Esophagus squamous epithelium (tissue), 5 donors: ENCODE results near the gene PDE6B. TPM values are rescaled to one million over a fixed set of nuclear protein-coding genes. Genes with fewer than 3 reads are reported as not detected.

Experiments
- DNase-seq: peaks from one replicate; lab custom pipeline; 2025; lab: John Stamatoyannopoulos, UW
- H3K27ac ChIP-seq, 4 donors: fragments of 200-600 bp; sonication (generic); one replicate each; pipeline ENCODE4 v1.5.1; 2016 to 2019; ENCODE audit warnings: mild to moderate bottlenecking in 1 of 4
- H3K27me3 ChIP-seq, 4 donors: fragments of 200-600 bp; sonication (generic); 1 replicate in 3 of 4; 2 replicates in 1 of 4; pipeline versions ENCODE4 v1.5.1 to v1.6.0; 2017 to 2021; ENCODE audit warnings: antibody characterized with exemption in 1 of 4
- H3K36me3 ChIP-seq, 3 donors: fragments of 200-600 bp; sonication (generic); one replicate each; pipeline ENCODE4 v1.5.1; 2016 to 2019
- H3K4me1 ChIP-seq, 3 donors: fragments of 200-600 bp; sonication (generic); one replicate each; pipeline ENCODE4 v1.5.1; 2017 to 2019
- H3K4me3 ChIP-seq, 4 donors: fragments of 200-600 bp; sonication (generic); 1 replicate in 3 of 4; 2 replicates in 1 of 4; pipeline ENCODE4 v1.5.1; 2016 to 2019; ENCODE audit warnings: mild to moderate bottlenecking in 2 of 4, moderate library complexity in 1 of 4
- H3K9me3 ChIP-seq, 3 donors: fragments of 200-600 bp; sonication (generic); one replicate each; pipeline ENCODE4 v1.5.1; 2016 to 2019
- CTCF ChIP-seq, 6 experiments: fragments of 450-650 bp in 4 of 6; fragments of 200-600 bp in 2 of 6; sonication (generic) in 2 of 6; IDR thresholded peaks; one replicate each; pipeline ENCODE4 v1.5.1; 2016 to 2019; ENCODE audit warnings: antibody characterized with exemption in 6 of 6, mild to moderate bottlenecking in 4 of 6, moderate library complexity in 4 of 6
- POLR2A ChIP-seq, 4 donors: fragments of 450-650 bp; IDR thresholded peaks; one replicate each; pipeline ENCODE4 v1.6.1; 2017; ENCODE audit warnings: antibody characterized with exemption in 4 of 4, mild to moderate bottlenecking in 4 of 4, moderate library complexity in 3 of 4
- WGBS, 2 donors: methylation state at CpG; one replicate each; pipeline ENCODE4 v1.1.5; 2018; 5-methylcytosine and 5-hydroxymethylcytosine counted together
- intact Hi-C: fragments of 100-400 bp; cut with DNase I; formaldehyde crosslinking; loops from one replicate; pipeline ENCODE4 v1.15.0; 2022
- total RNA-seq, 4 donors: library from RNA; depleted of rRNA; stranded (reverse); fragments of >200 nt; gene quantifications; one replicate each; pipeline ENCODE4 v1.1.0, GENCODE V29; 2016
- donor health status: DM: yes; HTN: yes; CAD: no.

The PDE6B gene
- total RNA-seq, 4 donors from 2014 or later: 0.19 to 4.4 (median 1.7) TPM

GRCh38 chr4:627347-628125, 2.2 kb downstream of the PDE6B start:
- WGBS, 2 donors: 62 to 74% methylated on average over 8 to 9 of the region's 15 CpGs
- Histone ChIP-seq H3K36me3 (no peaks in the 10 kb centered on the region), H3K4me3 (no peak overlapping the region), H3K9me3 (peaks cover 0 to 5% (median 0%) of the 10 kb centered on the region in 3 donors), H3K27me3 (peaks cover 0 to 61% (median 0%) of the 10 kb centered on the region in 4 donors), H3K27ac (no peak overlapping the region), H3K4me1 (no peaks in the 10 kb centered on the region)
- no peak for DNase-seq
- TF ChIP-seq CTCF (IDR thresholded peaks at IDR 0.05): no peak
- TF ChIP-seq POLR2A (IDR thresholded peaks at IDR 0.05): no peak
- intact Hi-C loops: no loop called here

DNA sequence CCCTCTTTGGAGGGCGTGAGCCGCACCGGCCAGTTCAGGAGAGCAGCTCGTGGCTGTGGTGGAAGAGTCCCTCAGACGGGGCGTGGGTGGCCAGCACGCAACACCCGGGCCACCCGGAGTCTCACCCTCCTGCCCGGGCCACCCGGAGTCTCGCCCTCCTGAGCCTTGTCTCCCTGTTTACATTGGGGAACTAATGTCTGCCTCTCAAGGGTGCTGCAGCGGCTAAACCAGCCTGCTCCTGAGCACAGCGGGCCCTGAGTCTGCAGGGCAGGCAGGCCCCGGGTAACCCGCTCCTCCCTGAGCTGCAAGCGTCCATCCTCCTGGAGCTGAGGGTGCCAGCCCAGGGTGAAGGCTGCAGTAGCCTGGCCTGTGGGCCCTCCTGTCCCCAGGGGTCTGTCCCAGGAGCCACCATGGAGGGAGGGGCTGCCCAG, 3.0 kb downstream of the PDE6B start:
- H3K27ac ChIP-seq: no peak overlapping the region
- TF ChIP-seq CTCF (IDR thresholded peaks at IDR 0.05) (no peak), POLR2A (IDR thresholded peaks at IDR 0.05) (no peak)
- peaks cover 0 to 7% (median 0%) of the 10 kb centered on the region in 3 donors for H3K9me3 ChIP-seq
- no peaks in the 10 kb centered on the region for H3K36me3 ChIP-seq
- intact Hi-C loops: no loop called here
- WGBS, 2 donors: 94% methylated on average over 9 of the region's 17 CpGs; no CpG with 5 or more reads in 1 of the 2 donors
- no peak for DNase-seq
- H3K4me1 ChIP-seq: no peaks in the 10 kb centered on the region
- peaks cover 0 to 61% (median 0%) of the 10 kb centered on the region in 4 donors for H3K27me3 ChIP-seq
- H3K4me3 ChIP-seq: no peak overlapping the region

DNA sequence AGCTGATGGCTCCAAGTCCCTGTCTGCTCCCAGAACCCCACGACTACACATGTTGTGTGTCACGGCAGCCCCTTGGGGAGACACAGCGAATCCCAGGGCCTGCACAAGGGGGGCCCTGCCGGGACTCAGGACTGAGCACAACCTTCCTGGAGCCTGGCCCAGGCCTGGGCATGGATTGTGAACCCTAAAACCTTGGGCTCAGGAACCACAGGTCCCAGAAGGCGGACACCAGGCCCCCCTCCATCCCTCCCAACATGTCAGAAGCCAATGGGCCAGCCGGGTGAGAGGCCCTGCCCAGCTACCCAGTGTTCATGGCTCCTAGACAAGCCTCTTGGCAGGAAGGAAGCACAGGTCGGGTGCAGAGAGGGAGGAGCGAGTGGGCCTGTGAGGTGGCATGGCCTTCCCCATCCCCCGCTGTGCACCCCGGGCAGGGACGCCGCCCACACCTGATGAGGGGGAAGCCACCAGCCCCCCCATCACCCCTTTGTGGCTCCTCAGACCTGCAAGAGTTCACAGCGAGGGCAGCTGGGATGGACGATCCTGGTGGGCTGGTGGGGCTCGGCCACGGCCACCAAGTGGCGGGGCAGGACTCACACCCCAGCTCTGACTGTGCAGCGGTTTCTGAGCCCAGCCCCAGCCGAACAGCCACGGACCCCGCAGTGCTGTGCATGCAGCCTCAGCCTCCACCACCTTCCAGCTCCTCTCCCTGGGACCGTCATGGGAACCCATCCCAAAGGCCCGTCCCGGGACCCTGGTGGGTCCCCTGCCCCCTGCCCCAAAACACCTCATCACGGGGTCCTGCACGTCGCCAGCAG, 3.7 kb downstream of the PDE6B start:
- Histone ChIP-seq H3K9me3 (peaks cover 0 to 7% (median 0%) of the 10 kb centered on the region in 3 donors), H3K4me3 (no peak overlapping the region), H3K27ac (no peak overlapping the region), H3K36me3 (no peaks in the 10 kb centered on the region), H3K27me3 (peaks cover 0 to 54% (median 0%) of the 10 kb centered on the region in 4 donors), H3K4me1 (no peaks in the 10 kb centered on the region)
- WGBS, 2 donors: 82% methylated on average over 4 of the region's 27 CpGs; no CpG with 5 or more reads in 1 of the 2 donors
- intact Hi-C loops: no loop called here
- DNase-seq: no peak
- no peak for TF ChIP-seq POLR2A (IDR thresholded peaks at IDR 0.05)
- TF ChIP-seq CTCF (IDR thresholded peaks at IDR 0.05): no peak

GRCh38 chr4:629636-629914, 4.2 kb downstream of the PDE6B start:
- WGBS, 2 donors: 20% methylated on average over 1 of the region's 9 CpGs; no CpG with 5 or more reads in 1 of the 2 donors
- TF ChIP-seq CTCF (IDR thresholded peaks at IDR 0.05): no peak
- no peak for TF ChIP-seq POLR2A (IDR thresholded peaks at IDR 0.05)
- Histone ChIP-seq H3K4me1 (no peaks in the 10 kb centered on the region), H3K27ac (no peak overlapping the region), H3K9me3 (peaks cover 0 to 7% (median 0%) of the 10 kb centered on the region in 3 donors), H3K36me3 (no peaks in the 10 kb centered on the region), H3K4me3 (no peak overlapping the region), H3K27me3 (peaks cover 0 to 50% (median 0%) of the 10 kb centered on the region in 4 donors)
- intact Hi-C loops: no loop called here
- DNase-seq: no peak
